GM12878 (cell line): ENCODE measurements around the gene MAPKAP1. TPM values are rescaled to one million over a fixed set of nuclear protein-coding genes. Genes with fewer than 3 reads are reported as not detected.
A peak's percentile ranks its signal among the peaks of the same experiment; 100 is the strongest.

Experiments used
- ATAC-seq: fragments of 200-7000 bp; cut with Tn5 transposase; 3 replicates; pipeline ENCODE4 v1.9.1; 2020; ENCODE audit warnings: mild to moderate bottlenecking, moderate library complexity
- BruUV-seq: library from RNA; stranded (reverse); fragments of 400-500 nt; replicated peaks from 2 replicates; lab custom pipeline; 2021; lab: Mats Ljungman, UMichigan
- CTCF ChIA-PET: fragments of 300-600 bp; sonication (Branson Sonifier 250); formaldehyde crosslinking; extraction: SDS; loops from one replicate; lab custom pipeline; 2021; ENCODE audit warnings: inconsistent platforms; lab: Yijun Ruan, JAX
- POLR2A ChIA-PET: fragments of 350-600 bp; formaldehyde crosslinking; extraction: SDS; loops from one replicate; lab custom pipeline; 2021; ENCODE audit warnings: inconsistent platforms; lab: Charles Lee
- RAD21 ChIA-PET: fragments of 300-600 bp; sonication (Branson Sonifier 250); formaldehyde crosslinking; loops from one replicate; lab custom pipeline; 2023; ENCODE audit warnings: antibody characterized with exemption; ENCODE audit not compliant: unreplicated experiment; lab: Charles Lee
- SMC1A ChIA-PET: fragments of 300-600 bp; sonication (Branson Sonifier 250); formaldehyde crosslinking; loops from one replicate; lab custom pipeline; 2023; ENCODE audit not compliant: unreplicated experiment, uncharacterized antibody; lab: Charles Lee
- DNase-seq: peaks from one replicate; pipeline ENCODE4 v3.0.0-alpha.2; 2011; ENCODE audit warnings: low read depth, low spot score
- FAIRE-seq: peaks from 3 replicates; lab custom pipeline; 2011; peaks lifted over from hg19 to GRCh38; lab: Jason Lieb, UNC
- H2AFZ ChIP-seq: 2 replicates; pipeline ENCODE4 v1.6.0; 2011; ENCODE audit warnings: low read depth, low read length, control low read depth; ENCODE audit not compliant: control insufficient read depth
- H3K27ac ChIP-seq: 2 replicates; pipeline ENCODE4 v1.5.1; 2011; ENCODE audit warnings: control low read depth; ENCODE audit not compliant: control insufficient read depth, insufficient read depth
- H3K27me3 ChIP-seq, 2 experiments: replicated peaks in 1 of 2; 2 replicates each; pipeline versions ENCODE4 v1.6.0 to v1.6.1; 2011; ENCODE audit warnings: low read length in 1 of 2; ENCODE audit not compliant: control insufficient read depth in 2 of 2, insufficient read depth in 2 of 2
- H3K36me3 ChIP-seq, 2 experiments: 2 replicates each; pipeline ENCODE4 v1.5.1; 2011; ENCODE audit warnings: low read length in 1 of 2; ENCODE audit not compliant: control insufficient read depth in 2 of 2, insufficient read depth in 2 of 2
- H3K4me1 ChIP-seq: 2 replicates; pipeline ENCODE4 v1.6.1; 2011; ENCODE audit warnings: mild to moderate bottlenecking, low read length, moderate library complexity, mixed read lengths; ENCODE audit not compliant: control insufficient read depth, insufficient read depth
- H3K4me2 ChIP-seq: 2 replicates; pipeline ENCODE4 v1.6.0; 2011; ENCODE audit warnings: control low read depth; ENCODE audit not compliant: control insufficient read depth, insufficient read depth
- H3K4me3 ChIP-seq: fragments of 200-600 bp; sonication (generic); 2 replicates; pipeline ENCODE4 v1.5.1; 2016
- H3K79me2 ChIP-seq: 2 replicates; pipeline ENCODE4 v1.6.0; 2011; ENCODE audit warnings: low read length; ENCODE audit not compliant: control insufficient read depth, insufficient read depth
- H3K9ac ChIP-seq: 2 replicates; pipeline ENCODE4 v1.8.0; 2011; ENCODE audit warnings: low read length, control low read depth, mixed read lengths; ENCODE audit not compliant: control insufficient read depth, insufficient read depth
- H3K9me3 ChIP-seq: replicated peaks from 3 replicates; pipeline ENCODE4 v1.5.1; 2011; ENCODE audit warnings: mild to moderate bottlenecking, low read length; ENCODE audit not compliant: control insufficient read depth, insufficient read depth
- H4K20me1 ChIP-seq: 2 replicates; pipeline ENCODE4 v1.6.0; 2011; ENCODE audit not compliant: control insufficient read depth, insufficient read depth
- MLLT1 ChIP-seq: fragments of 450-650 bp; IDR thresholded peaks from 2 replicates; pipeline ENCODE4 v1.6.1; 2016; ENCODE audit warnings: mild to moderate bottlenecking
- STAT1 ChIP-seq: fragments of 450-650 bp; conservative IDR thresholded peaks from 2 replicates; pipeline ENCODE4 v1.6.1; 2014; ENCODE audit warnings: antibody characterized with exemption, mild to moderate bottlenecking
- ZBTB33 ChIP-seq: fragments of 450-650 bp; IDR thresholded peaks from 2 replicates; pipeline ENCODE4 v1.6.1; 2017; ENCODE audit warnings: mild to moderate bottlenecking
- WGBS: methylation state at CpG from one replicate; pipeline ENCODE4 v1.1.6; 2016; ENCODE audit warnings: low lambda C conversion rate; ENCODE audit not compliant: insufficient replicate concordance, insufficient coverage; ENCODE audit errors: missing lambda C conversion rate; 5-methylcytosine and 5-hydroxymethylcytosine counted together
- in situ Hi-C: fragments of 300-500 bp; cut with MboI; formaldehyde crosslinking; loops from 9 replicates; pipeline ENCODE4 v1.14.3; 2018; ENCODE audit warnings: mixed read lengths
- intact Hi-C: fragments of 100-400 bp; cut with micrococcal nuclease; formaldehyde crosslinking; loops from one replicate; pipeline ENCODE4 v1.14.2; 2022; ENCODE audit not compliant: unreplicated experiment
- polyA plus RNA-seq, 11 experiments: library from polyadenylated mRNA; depleted of rRNA in 4 of 11; unstranded in 6 of 11; stranded (reverse) in 5 of 11; fragments of >200 nt; fragmentation: Nextera tagmentation in 4 of 11; fragmentation: Illumina TruSeq in 1 of 11; extraction: Ambion mirVana in 4 of 11; extraction: Trizol in 1 of 11; gene quantifications; 1 replicate in 1 of 11; 2 replicates in 10 of 11; pipeline versions ENCODE4 v1.2.1 to v1.2.3, GENCODE V29; 2011 to 2016; ENCODE audit warnings: inconsistent platforms in 2 of 11, missing spikeins in 2 of 11, low read depth in 1 of 11
- total RNA-seq, 4 experiments: library from RNA; depleted of rRNA in 3 of 4; stranded (reverse); fragments of >200 nt in 3 of 4; fragmentation: Illumina TruSeq in 1 of 4; extraction: Trizol in 1 of 4; gene quantifications; 2 replicates each; pipeline versions ENCODE4 v1.2.1 to v1.2.3, GENCODE V29; 2013 to 2021

Gene MAPKAP1
- total and polyA plus RNA-seq, 10 of the 15 experiments (the other 5 are each of a cell fraction or from before 2014, with no cell fraction given) = 5.1 to 188 (median 105) TPM

GRCh38 chr9:125660557-125660956 lies 46.5 kb downstream of the MAPKAP1 start:
- FAIRE-seq = no peak
- Histone ChIP-seq H3K9me3 (no peaks in the 10 kb centered on the region; the same call in 2 of the 3 replicates), H3K4me1 (peaks cover 21% of the 10 kb centered on the region), H3K27me3 (no peaks in the 10 kb centered on the region), H4K20me1 (no peaks in the 10 kb centered on the region), H3K4me3 (no peak overlapping the region), H3K36me3 (peaks cover 4 to 5% of the 10 kb centered on the region in 2 experiments; a peak in 3 of 4 replicates), H3K79me2 (peaks cover 17% of the 10 kb centered on the region), H3K9ac (no peak overlapping the region), H3K4me2 (peak overlapping the region; percentile 58), H2AFZ (no peak overlapping the region), H3K27ac (peak overlapping the region; percentile 64; the same call in 1 of the 2 replicates)
- POLR2A ChIA-PET = interaction anchor here (0.7 to 2.6 kb wide), 6 partner anchors 9 to 27 kb away, joined by 3 to 20 read pairs (median 3); no protein-coding TSS in a partner anchor
- peak; percentile 96 for TF ChIP-seq ZBTB33
- no peak for TF ChIP-seq STAT1
- TF ChIP-seq MLLT1 = peak; percentile 27; the same call in 1 of the 2 replicates
- no peak for ATAC-seq
- RAD21 ChIA-PET = interaction anchor here (1.0 to 4.7 kb wide), 7 partner anchors 9 to 90 kb away, joined by 3 to 28 read pairs (median 4); no protein-coding TSS in a partner anchor
- DNase-seq = no peak
- in situ Hi-C loops (no loop called here), intact Hi-C loops (loop anchor here (1.0 kb wide), 1 partner anchor 23 kb away; no protein-coding TSS in a partner anchor)
- WGBS = 54% methylated on average over 6 of the region's 6 CpGs
- no TSS peak for BruUV-seq
- SMC1A ChIA-PET = interaction anchor here (0.5 to 4.9 kb wide), 12 partner anchors 8 to 1572 kb away, joined by 3 to 19 read pairs (median 6); partner anchors contain the start of gene MAPKAP1
- CTCF ChIA-PET = interaction anchor here (1.0 to 2.6 kb wide), 4 partner anchors 9 to 27 kb away, joined by 3 to 9 read pairs (median 4); no protein-coding TSS in a partner anchor
